ENCODE measurements around the gene LGALS8. TPM values are rescaled to one million over a fixed set of nuclear protein-coding genes. Genes with fewer than 3 reads are reported as not detected.

LGALS8 gene
- polyA plus RNA-seq, 1 donor (not counting 4 experiments of a cell fraction or from before 2014, with no cell fraction given) = 75.2 TPM

DNA sequence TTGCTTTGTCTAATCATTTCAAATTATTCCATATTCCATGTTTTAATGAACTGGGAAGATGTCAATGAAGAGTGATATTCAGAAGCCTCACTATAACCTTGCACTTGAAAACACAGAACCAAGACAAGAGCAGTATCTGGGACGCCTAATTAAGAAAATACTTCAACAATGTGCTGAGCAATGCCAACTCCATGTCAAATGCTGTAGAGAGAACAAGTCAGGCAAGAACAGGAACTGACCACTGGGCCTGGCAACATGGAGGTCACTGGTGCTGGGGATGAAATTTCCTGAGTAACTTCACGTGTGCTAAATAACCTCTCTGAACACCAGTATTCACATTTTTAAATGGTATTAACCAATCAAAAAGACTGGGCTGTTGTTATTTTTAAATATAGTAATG is 57.7 kb downstream of the LGALS8 start:
- H3K4me3 ChIP-seq (ENCODE audit: control insufficient read depth in 2 of 3, extremely low read depth in 1 of 3, insufficient read depth in 2 of 3, low read depth in 1 of 3, low read length in 3 of 3) = no peak overlapping the region
- H3K4me1 ChIP-seq (ENCODE audit: control insufficient read depth, extremely low read depth, insufficient read depth, low read length) = no peaks in the 10 kb centered on the region
- no peaks in the 10 kb centered on the region for H3K9me3 ChIP-seq (ENCODE audit: control insufficient read depth, low read depth, low read length)
- no peak overlapping the region for H3K27ac ChIP-seq (ENCODE audit: control insufficient read depth, insufficient read depth, low read length)
- no peaks in the 10 kb centered on the region for H3K79me2 ChIP-seq (ENCODE audit: control insufficient read depth, insufficient read depth, low read length)
- no peaks in the 10 kb centered on the region for H3K27me3 ChIP-seq (ENCODE audit: control insufficient read depth, extremely low read depth, insufficient read depth, low read length)
- TF ChIP-seq EZH2 (IDR thresholded peaks at IDR 0.05; ENCODE audit: low read length) = no peak
- TF ChIP-seq, protein P1, sequence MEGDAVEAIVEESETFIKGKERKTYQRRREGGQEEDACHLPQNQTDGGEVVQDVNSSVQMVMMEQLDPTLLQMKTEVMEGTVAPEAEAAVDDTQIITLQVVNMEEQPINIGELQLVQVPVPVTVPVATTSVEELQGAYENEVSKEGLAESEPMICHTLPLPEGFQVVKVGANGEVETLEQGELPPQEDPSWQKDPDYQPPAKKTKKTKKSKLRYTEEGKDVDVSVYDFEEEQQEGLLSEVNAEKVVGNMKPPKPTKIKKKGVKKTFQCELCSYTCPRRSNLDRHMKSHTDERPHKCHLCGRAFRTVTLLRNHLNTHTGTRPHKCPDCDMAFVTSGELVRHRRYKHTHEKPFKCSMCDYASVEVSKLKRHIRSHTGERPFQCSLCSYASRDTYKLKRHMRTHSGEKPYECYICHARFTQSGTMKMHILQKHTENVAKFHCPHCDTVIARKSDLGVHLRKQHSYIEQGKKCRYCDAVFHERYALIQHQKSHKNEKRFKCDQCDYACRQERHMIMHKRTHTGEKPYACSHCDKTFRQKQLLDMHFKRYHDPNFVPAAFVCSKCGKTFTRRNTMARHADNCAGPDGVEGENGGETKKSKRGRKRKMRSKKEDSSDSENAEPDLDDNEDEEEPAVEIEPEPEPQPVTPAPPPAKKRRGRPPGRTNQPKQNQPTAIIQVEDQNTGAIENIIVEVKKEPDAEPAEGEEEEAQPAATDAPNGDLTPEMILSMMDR (optimal IDR thresholded peaks at IDR 0.05 in 1 of 3, IDR thresholded peaks at IDR 0.05 in 1 of 3, conservative IDR thresholded peaks at IDR 0.05 in 1 of 3; ENCODE audit: extremely low read depth in 1 of 3, insufficient read depth in 2 of 3, low read length in 3 of 3) = no peak
- FAIRE-seq (no peak), DNase-seq (ENCODE audit: low read depth, low spot score) (no peak)
- H3K9me1 ChIP-seq (ENCODE audit: control insufficient read depth, extremely low read depth, insufficient read depth, low read length) = no peaks in the 10 kb centered on the region
- H3K36me3 ChIP-seq (ENCODE audit: control insufficient read depth in 2 of 2, extremely low read depth in 1 of 2, insufficient read depth in 2 of 2, low read length in 2 of 2) = peaks cover 8 to 23% of the 10 kb centered on the region in 2 experiments
- no peak overlapping the region for H3K4me2 ChIP-seq (ENCODE audit: control insufficient read depth, extremely low read depth, insufficient read depth, low read depth, low read length)
- dilution Hi-C loops (cut with MboI; ENCODE audit: extremely low pct_ligation_motif_present, low sequenced_read_pairs) = no loop called here
- H4K20me1 ChIP-seq (ENCODE audit: control insufficient read depth, extremely low read depth, insufficient read depth, low read length) = no peaks in the 10 kb centered on the region
- H2AFZ ChIP-seq (ENCODE audit: control insufficient read depth, low read length) = no peak overlapping the region
- no peak overlapping the region for H3K9ac ChIP-seq (ENCODE audit: control insufficient read depth, extremely low read depth, insufficient read depth, low read length)

DNA sequence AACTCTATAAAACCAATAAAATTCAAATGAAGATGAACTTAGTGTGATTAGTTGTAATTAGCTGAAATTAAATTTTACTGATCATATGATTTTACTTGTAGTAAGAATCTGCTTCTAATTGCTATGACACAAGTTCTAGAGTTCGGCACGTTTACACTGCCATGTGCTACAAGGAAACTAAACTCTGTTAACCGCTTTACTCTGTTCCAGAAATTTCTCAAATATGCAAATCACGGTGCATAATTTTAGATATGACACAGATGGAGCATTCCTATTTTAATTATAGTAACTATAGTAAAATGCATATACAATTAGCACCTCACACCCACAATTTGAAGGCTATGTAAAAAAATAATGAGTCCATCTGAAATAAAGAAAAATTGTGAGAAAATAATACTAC is 65.7 kb downstream of the LGALS8 start:
- dilution Hi-C loops (cut with MboI; ENCODE audit: extremely low pct_ligation_motif_present, low sequenced_read_pairs) = no loop called here
- Histone ChIP-seq H3K9me3 (ENCODE audit: control insufficient read depth, low read depth, low read length) (no peaks in the 10 kb centered on the region), H3K9me1 (ENCODE audit: control insufficient read depth, extremely low read depth, insufficient read depth, low read length) (no peaks in the 10 kb centered on the region), H3K79me2 (ENCODE audit: control insufficient read depth, insufficient read depth, low read length) (no peaks in the 10 kb centered on the region), H3K4me2 (ENCODE audit: control insufficient read depth, extremely low read depth, insufficient read depth, low read depth, low read length) (no peak overlapping the region), H3K9ac (ENCODE audit: control insufficient read depth, extremely low read depth, insufficient read depth, low read length) (no peak overlapping the region), H4K20me1 (ENCODE audit: control insufficient read depth, extremely low read depth, insufficient read depth, low read length) (no peaks in the 10 kb centered on the region), H3K36me3 (ENCODE audit: control insufficient read depth in 2 of 2, extremely low read depth in 1 of 2, insufficient read depth in 2 of 2, low read length in 2 of 2) (peaks cover 11 to 17% of the 10 kb centered on the region in 2 experiments), H3K4me1 (ENCODE audit: control insufficient read depth, extremely low read depth, insufficient read depth, low read length) (no peaks in the 10 kb centered on the region), H2AFZ (ENCODE audit: control insufficient read depth, low read length) (no peak overlapping the region), H3K27ac (ENCODE audit: control insufficient read depth, insufficient read depth, low read length) (no peak overlapping the region), H3K4me3 (ENCODE audit: control insufficient read depth in 2 of 3, extremely low read depth in 1 of 3, insufficient read depth in 2 of 3, low read depth in 1 of 3, low read length in 3 of 3) (no peak overlapping the region), H3K27me3 (ENCODE audit: control insufficient read depth, extremely low read depth, insufficient read depth, low read length) (no peaks in the 10 kb centered on the region)
- TF ChIP-seq EZH2 (IDR thresholded peaks at IDR 0.05; ENCODE audit: low read length) = no peak
- TF ChIP-seq, protein P1 (optimal IDR thresholded peaks at IDR 0.05 in 1 of 3, IDR thresholded peaks at IDR 0.05 in 1 of 3, conservative IDR thresholded peaks at IDR 0.05 in 1 of 3; ENCODE audit: extremely low read depth in 1 of 3, insufficient read depth in 2 of 3, low read length in 3 of 3) = no peak
- FAIRE-seq (no peak), DNase-seq (ENCODE audit: low read depth, low spot score) (no peak)
